ENCODE measurements around the gene CCR6.
"Not testable (repeated sequence)": the region's sequence is repeated elsewhere in the genome, so short reads cannot be mapped to it uniquely, and the experiment has no call there.

The CCR6 gene

DNA sequence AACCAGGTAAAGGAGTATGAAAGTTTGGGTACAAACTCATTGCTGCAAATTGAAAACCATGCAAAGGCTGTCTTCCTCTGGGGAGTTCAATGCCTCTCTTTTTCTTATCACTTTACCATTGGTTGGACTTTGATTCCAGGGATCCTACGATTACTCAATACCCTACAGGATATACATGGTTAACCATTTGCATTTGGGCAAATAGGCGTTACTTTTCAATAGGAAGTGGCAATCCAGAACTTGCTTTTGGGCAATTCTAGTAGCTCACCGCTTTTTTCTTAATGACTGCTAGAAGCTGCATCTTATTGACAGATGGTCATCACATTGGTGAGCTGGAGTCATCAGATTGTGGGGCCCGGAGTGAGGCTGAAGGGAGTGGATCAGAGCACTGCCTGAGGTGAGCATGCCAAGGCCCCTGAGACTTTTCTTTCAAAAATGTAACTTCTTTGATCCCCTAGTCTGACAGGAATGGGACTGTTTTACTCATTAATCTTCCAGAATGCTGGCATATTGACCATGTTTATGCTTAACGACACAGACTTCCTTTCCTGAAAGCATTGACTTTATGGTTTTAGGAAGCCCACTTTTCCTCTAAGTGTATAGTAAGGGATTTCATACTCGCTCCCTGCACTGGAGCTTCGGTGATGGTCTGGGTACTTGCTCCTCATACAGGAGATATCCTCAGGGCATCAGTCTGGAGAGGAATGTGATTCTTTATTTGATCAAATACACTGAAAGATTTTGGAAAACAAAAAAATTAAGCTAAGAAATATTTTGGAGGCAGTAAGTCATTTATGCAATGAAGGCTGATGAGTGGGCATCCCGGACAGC lies at the start of gene CCR6:
TSS of gene CCR6 (plus strand) at position 270 of the 831 bp plus-strand sequence. CDS start 13,039 bp downstream, outside the sequence.
- DNase-seq (ENCODE audit: low spot score): no peak

DNA sequence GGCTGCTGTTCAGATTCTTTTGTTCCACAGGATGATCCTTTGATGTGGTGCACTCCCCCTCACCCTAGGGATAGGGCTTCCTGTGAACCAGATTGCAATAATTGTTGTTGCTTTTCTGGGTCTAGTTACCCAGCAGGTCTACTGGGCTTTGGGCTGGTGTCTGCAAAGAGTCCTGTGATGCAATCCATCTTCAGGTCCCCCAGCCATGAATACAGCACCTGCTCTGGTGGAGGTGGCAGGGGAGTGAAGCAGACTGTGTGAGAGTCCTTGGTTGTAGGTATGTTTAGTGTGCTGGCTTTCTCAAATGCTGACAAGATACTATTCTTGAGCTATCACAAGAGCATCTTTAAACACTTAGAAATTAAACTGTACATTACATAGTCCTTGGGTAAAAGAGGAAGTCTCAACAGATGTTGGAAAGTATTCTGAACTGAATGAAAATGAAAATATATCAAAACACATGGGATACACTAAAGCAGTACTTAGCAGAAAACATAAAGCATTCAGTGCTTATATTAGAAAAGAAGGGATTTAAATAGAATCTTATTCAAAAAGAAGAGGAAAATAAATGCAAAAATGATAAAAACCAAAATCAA lies 49.1 kb upstream of the CCR6 start:
- no peak for DNase-seq (ENCODE audit: low spot score)

DNA sequence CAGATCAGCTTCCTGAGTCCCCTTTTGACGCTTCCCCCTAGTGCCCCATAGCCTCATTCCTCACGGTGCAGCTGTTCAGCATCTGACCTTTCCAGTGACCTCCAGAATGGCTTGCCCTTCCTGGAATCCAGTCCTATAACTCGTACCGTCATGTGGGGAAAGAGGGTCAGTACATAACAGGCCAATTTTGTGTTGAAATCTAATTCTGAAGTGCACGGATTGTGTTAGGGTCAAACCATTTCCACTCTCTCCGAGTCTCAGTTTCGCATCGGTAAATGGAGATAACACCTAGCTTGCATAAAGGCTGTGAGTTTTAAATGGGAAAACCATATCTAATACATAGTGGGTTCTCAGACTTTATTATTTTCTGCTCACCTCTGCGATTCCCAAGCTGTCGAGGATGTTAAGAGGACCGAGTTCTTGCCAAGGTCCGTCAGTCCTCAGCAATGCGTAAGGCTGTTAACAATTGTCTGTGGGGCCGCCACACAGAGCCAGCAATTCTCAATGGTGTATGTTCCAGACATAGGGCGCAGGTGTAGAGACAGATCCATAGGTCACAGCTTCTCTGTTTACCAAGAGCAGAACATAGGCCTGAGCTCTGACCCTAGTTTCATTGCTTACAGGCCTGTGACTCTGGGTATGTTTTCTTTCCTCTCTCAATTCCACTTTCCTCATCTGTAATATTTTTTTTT lies 45.5 kb upstream of the CCR6 start:
- no peak for DNase-seq (ENCODE audit: low spot score)

DNA sequence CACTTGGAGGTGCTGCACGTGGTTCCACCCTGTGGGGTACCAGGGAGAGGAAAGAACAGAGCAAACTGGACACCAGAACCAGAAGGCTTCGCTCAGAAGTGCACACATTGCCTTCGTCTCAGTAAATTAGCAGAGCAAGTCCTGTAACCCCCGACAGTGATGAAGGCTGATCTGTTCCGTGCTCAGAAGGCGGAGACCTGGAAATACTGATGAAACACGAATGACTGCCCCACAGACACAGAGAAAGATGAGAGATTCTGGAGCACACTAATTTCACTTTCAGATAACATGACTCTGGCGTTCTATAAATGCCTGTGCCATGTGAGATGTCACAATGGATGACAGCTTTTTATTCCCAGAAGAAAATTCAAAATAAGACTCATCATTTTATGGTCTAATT lies 44.2 kb upstream of the CCR6 start:
- no peak for DNase-seq (ENCODE audit: low spot score)

DNA sequence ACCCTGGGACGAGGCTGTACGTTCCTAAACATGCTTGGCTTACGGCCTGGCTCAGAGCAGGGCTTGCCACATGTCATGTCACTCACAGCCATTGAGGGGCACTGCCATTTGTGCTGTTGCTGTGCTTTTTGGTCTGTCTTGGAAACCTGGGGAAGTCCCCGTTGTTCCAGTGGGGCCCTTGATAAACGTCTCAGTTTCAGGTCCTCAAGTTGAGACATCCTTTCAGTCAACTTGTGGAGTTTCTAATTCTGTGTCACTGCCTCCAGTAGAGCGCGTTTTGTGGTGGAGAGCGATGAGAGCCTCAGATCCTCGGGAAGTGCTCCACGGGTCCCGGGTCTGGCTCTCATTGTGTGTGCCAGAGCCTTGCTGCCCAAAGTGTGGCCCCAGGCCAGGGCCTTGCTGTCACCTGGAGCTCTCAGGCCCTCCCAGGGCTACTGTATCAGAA lies 43.0 kb upstream of the CCR6 start:
- DNase-seq (ENCODE audit: low spot score): no peak

DNA sequence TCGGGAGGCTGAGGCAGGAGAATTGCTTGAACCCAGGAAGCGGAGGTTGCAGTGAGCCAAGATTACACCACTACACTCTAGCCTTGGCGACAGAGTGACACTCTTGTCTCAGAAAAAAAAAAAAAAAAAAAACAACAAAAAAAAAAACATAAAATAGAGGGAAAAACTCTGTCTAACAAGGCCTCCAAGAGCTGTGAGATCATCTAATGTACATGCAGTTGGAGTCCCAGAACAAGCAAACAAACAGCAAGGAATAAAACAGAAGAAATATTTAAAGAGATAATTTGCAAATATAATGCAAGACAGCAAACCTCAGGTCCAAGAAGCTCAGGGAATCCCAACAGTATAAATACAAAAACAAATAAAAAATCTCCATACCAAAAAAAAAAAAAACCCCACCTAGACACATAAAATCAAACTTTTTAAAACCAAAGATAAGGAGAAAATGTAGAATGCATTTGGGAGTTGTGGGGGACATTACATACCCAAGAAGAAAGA lies 35.0 kb upstream of the CCR6 start:
- DNase-seq (ENCODE audit: low spot score): no peak

DNA sequence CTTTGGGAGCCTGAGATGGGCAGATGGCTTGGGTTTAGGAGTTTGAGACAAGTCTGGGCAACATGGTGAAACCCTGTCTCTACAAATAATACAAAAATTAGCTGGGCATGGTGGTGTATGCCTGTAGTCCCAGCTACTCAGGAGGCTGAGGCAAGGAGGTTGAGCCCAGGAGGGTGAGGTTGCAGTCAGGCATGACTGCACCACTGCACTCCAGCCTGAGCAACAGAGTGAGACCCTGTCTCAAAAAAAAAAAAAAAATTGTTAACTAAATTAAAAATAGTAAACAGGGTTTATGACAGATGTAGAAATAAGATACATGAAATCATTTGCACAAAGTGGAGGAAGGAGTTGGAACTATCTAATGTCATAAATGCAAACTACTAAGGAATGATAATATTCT lies 34.2 kb upstream of the CCR6 start:
- not testable (repeated sequence) for DNase-seq (ENCODE audit: low spot score)

DNA sequence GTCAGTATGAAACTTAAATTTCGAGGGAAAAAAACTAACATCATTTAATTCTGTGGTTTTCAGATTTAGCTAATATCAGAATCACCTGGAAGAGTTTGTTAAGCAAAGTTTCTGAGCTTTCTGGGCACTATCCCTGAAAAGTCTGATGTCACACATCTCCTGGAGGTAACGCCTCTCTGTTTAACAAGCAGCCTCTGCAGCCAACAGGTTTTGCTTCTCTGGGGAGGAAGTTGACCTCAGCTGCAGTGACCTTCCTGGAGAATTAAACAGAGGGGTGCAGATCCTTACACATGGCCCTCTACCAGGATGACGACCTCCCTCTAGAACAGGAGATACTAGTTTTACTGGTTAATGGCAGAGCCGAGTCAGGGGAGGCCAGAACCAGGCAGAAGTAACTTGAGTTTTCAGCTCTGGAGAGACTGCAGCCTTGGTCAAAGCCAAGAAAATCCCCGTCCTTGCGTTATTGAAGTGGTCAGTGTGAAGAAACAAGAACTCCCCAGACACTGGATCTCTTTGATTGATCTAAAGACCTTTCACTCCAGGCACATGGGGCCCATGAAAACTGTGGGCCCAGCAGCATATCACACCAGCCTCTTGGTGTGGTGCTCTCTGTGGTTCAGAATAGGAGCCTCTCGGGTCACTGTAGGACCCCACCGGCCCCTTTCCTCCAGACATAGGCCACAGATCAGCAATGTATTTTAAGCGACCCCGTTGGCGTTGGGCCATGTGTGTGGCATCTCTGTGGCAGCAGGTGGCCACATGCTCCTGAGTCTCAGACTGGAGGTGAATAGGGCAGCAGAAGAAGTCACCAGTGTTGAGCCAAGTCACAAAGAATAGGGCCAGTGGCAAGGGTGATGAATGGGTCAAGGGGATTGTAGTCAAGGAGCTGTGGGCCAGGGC lies 33.4 kb upstream of the CCR6 start:
- no peak for DNase-seq (ENCODE audit: low spot score)

DNA sequence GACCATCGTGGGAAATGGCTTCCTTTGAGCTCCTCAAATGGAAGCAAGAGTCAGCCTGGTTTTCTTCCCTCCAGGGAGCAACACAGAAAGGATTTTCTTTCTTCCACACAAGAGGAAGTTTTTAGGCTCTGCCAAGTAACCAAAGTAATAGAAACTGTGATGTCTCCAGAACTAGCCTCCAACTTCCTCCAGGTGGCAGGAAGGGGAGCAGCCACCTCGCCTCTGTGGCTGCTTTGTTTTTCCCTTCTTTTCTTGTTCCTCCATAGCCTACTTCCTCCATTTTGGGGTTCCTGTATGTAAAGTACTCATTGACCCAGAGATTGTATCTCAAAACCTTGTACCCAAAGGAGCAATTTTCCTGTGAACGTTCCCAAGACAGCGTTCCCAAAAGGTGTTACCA lies 32.7 kb upstream of the CCR6 start:
- no peak for DNase-seq (ENCODE audit: low spot score)

DNA sequence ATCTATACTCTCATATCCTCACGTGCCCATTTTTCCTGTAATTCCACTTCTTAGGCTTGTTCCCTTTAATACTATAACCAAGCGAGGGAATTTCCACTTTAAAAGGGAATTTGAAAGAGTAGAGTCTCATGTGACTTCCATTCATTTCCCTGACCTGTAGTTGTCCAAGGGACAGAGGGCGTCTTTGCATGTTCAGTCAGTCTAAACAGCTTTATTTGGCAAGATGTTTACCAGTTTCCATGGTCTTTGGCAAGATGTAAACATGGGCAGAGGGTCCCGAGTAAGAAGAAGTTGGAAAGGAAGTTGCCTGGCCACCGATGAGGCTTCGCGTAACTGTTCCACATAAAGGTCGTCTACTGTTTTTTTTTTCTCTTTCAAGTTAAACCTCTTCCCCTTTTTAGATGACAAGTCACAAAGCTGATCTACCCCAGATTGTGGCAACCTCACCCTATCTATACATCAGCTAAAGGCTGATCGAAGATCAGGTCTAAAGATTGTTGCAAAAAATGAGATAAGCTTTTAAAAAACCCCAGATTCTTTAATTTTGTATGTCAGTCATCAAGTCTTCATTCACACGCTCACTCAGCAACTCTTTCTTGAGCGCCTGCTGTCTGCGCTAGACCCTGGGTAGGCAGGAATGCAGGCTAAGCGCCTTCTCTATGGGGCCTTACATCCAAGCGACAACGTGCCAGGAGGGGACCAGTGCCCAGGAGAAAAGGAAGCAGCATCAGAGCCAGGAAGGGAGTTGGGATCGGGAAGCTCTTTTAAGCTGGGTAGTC lies 31.7 kb upstream of the CCR6 start:
- no peak for DNase-seq (ENCODE audit: low spot score)

DNA sequence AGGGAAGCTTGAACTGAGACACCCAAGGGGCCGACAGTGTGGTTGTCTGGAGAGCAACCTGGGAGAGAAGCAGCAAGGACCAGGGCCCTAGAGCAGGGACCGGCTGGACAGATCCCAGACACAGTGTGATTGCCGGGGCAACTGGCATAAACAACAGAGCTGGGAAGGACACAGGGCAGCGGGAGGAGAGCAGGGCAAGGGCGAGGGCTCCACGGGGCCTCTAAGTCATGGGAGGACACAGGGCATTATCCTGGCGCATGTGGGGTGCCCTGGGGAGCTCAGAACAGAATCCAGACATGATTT lies 31.1 kb upstream of the CCR6 start:
- no peak for DNase-seq (ENCODE audit: low spot score)

DNA sequence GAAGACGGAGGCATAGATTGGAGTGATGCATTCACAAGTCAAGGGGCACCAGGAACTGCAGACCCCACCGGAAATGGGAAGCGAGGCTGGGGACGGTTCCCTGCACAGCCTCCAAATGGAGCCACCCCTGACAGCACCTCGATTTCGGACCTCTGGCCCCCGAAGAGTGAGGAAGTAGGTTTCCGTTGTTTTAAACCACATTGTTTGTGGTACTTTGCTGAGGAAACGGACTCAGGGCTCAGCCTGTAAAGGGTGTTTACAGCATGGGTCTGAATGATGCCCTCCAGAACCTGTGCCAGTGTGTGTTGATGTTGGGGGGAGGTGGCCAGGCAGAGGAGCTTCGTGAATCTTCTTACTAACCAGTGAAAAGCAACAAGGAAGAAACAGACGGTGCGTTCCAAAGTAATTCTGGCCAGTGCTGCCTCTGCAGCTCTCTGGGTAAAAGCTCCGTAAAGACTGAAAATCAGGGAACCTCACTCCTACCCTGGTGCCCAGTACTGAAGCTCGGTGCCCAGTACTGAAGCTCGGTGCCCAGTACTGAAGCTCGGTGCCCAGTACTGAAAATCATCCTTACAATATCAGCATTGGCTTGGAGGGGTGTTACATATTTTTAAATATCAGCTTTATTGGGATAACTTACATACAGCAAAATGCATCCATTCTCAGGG lies 30.1 kb upstream of the CCR6 start:
- no peak for DNase-seq (ENCODE audit: low spot score)

DNA sequence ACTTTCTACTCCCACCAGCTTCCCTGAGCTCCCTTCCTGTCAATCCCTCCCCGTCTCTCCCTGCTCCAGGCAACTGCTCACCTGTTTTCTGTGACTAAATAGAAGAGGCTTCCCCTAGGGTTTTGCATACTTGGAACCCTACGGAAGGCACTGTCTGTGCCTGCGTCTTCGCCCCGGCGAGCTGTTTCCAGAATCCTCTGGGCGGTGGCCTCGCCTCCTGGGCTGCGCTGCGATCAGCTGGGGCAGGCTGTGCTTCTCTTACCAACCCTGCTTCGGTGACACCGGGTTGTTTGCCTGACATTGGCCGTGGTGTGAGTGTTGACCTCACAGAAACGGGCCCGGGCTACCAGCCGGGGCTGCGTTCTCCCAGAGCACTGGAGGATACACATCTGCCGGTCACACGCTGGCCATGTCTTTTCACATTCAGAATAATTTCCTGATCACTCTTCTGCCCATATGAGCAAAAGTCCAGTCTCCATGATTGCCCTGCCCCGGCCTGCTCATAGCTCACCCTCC lies 29.4 kb upstream of the CCR6 start:
- no peak for DNase-seq (ENCODE audit: low spot score)

DNA sequence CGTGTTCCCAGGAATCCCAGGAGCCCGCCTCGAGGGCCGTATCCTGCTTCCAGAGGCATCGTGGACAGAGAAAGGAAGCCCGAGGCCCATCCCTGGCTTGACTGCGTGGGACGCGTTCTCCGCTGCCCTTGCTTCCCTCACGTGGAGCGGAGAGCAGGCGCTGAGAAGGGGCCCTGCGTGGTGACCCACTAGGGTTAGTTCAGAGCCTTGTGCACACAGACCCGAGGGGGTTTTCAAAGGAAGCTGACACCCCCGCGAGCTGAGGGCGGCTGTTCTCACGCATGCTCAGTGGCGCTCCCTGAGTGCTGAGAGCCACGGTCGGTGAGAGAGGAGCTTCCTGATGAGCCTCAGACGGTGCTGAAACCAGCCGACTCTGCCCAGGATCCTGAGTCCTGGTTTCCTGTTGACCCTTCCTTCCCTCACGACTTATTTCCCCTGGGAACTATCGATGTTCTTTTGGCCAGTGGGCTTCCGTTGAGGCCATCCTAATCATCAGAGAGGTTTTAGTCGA lies 28.9 kb upstream of the CCR6 start:
- DNase-seq (ENCODE audit: low spot score): no peak

DNA sequence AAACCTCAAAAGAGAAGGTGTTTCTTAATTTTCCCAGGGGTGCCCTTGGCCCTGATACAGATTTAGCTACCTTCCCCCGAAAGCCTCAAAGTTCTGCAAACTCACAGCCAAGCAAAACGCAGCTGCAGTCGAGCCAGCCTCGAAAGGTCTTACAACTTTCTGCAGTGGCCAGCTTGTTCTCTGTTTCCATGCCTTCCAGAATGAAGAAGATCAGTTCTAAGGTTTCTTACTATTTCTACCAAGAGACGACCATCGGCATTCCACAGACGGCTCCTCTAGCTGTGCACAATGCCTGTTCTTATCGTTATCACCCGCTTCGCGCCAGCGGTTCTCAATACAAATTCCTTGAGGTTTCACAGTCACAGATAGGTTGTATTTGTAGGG lies 28.5 kb upstream of the CCR6 start:
- no peak for DNase-seq (ENCODE audit: low spot score)

DNA sequence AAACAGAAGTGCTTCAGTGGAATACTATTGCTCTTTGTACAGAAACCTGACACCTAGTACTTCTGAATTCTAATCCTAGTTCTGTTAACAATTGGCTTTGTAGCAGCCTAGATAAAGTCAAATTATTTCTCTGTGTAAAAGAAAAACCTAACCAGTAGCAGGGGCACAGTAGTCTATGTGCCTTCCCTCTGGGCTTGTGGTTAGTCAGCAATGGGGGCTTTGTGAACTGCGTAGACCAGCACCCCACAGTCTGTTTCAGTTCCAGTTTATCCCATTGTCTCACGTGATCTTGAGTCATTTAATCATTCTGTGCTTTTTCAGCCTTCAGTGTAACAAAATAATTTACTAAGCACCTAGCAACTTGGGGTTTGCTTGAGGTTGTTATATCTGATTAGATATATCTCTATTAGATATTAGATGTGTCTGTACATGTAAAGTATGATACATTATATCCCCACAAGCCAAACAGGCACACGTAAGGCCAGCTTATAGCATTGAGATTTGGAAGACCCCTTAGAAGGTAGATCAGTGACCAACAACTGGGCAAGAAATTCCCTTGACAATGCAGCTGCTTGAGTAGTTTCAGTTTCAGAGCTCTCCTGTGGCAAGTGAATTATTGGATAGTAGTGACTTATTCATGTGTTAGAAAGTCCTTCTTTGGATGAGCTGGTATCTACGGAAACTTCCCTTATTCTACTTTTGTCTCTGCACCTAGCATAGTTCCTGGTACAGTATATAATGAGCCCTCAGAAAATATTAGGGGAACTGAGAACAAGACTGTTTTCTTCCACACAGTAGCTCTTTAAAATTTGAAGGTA lies 27.9 kb upstream of the CCR6 start:
- no peak for DNase-seq (ENCODE audit: low spot score)

DNA sequence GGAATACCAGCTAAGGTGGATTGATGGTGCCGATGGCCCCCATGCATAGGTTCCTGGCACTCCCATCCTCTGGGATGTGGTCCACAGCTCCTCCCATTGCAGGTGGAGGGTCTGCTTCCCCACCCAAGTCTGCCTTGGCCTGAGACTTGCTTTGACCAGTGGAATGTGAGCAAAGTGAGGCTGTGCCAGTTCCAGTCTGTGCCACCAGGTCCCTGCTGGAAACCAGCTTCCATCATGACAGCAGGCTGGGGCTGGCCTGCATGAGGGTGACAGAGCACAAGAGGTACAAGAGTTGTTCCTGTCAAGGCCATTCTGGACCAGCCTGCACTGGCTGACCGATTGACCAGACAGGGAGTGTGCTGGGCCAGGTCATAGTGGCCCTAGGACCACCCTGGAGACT lies 27.0 kb upstream of the CCR6 start:
- DNase-seq (ENCODE audit: low spot score): no peak

DNA sequence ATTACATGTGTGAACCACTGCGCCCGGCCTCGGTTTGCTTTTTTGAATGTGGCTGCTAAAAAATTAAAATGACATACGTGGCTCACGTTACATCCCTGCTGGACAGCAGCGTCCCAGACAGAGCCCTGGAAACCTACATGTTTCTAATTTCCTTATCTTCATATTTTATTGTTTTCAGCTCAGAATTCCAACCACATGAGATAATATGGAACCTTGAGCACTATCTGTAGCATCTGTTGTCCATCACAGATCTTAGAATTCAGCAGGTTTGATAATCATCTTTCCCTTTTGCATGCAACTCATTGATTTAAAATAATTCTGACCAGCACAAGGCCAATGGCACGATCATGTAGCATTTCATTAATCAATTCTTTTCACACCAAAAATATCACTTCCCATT lies 25.9 kb upstream of the CCR6 start:
- no peak for DNase-seq (ENCODE audit: low spot score)

DNA sequence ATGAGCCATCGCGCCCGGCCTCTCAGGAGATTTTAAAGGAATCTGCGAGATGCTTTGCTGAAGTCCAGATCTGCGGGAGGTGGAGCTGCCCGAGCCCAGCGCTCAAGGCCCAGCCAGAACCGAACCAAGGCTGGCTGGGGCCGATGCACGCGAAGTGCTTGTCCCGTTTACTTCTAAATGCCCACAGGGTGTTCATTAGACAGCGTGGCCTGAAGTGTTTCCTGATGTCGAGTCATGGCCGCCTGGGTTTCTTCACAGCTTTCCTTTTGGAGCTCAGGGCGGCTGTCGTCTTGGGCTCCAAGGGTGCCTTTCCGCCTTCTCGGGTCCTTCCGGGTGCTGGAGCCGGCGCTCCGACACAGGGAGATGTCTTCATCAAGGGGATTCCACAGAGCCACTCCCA lies 25.1 kb upstream of the CCR6 start:
- no peak for DNase-seq (ENCODE audit: low spot score)

DNA sequence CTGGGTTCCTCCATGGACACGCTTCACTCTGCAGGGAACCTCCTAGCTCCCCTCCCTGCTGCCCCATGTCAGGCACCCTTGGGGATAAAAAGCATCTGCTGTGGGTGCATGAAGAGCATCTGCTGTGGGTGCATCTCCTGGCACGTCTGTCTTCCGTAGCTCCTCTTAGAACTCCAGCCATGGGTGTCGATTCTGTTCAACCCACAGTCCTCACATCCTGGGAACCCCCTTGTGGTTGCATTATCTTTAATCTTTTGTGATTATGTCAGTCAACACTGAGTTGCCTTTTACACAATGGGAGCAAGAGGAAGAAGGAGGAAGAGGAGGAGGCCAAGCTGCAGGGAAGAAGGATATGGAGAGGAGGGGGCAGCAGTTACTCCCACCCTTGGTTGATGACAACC lies 24.1 kb upstream of the CCR6 start:
- no peak for DNase-seq (ENCODE audit: low spot score)

Measured in D341Med (cell line).